GM23338 (cell line): ENCODE measurements around the gene PDIA5. TPM values are rescaled to one million over a fixed set of nuclear protein-coding genes. Genes with fewer than 3 reads are reported as not detected.

Experiments
- CTCF ChIP-seq, 2 experiments: fragments of 200-600 bp in 1 of 2; sonication (generic) in 1 of 2; conservative IDR thresholded peaks; 2 replicates each; pipeline versions ENCODE4 v1.5.1 to v1.6.1; 2016 to 2017; ENCODE audit warnings: antibody characterized with exemption in 2 of 2, low read depth in 2 of 2, mild to moderate bottlenecking in 2 of 2, moderate library complexity in 1 of 2
- ETS1 ChIP-seq: IDR thresholded peaks from 2 replicates; pipeline ENCODE4 v1.6.1; 2016; ENCODE audit warnings: antibody characterized with exemption
- EZH2 ChIP-seq: fragments of 200-600 bp; sonication (generic); IDR thresholded peaks from one replicate; pipeline ENCODE4 v1.8.0; 2017; ENCODE audit warnings: antibody characterized with exemption, mild to moderate bottlenecking, low read depth; ENCODE audit not compliant: unreplicated experiment
- EZH2phosphoT487 ChIP-seq: fragments of 200-600 bp; sonication (generic); IDR thresholded peaks from one replicate; pipeline ENCODE4 v1.8.1; 2018; ENCODE audit warnings: antibody characterized with exemption; ENCODE audit not compliant: unreplicated experiment
- JUNB ChIP-seq: IDR thresholded peaks from one replicate; pipeline ENCODE4 v1.6.1; 2016; ENCODE audit warnings: antibody characterized with exemption; ENCODE audit not compliant: unreplicated experiment
- NANOG ChIP-seq: IDR thresholded peaks from 2 replicates; pipeline ENCODE4 v1.6.1; 2016; ENCODE audit warnings: antibody characterized with exemption, borderline replicate concordance
- POLR2AphosphoS5 ChIP-seq: IDR thresholded peaks from 2 replicates; pipeline ENCODE4 v1.6.1; 2016; ENCODE audit warnings: antibody characterized with exemption, low read depth
- STAT1 ChIP-seq: IDR thresholded peaks from one replicate; pipeline ENCODE4 v1.6.1; 2016; ENCODE audit warnings: antibody characterized with exemption; ENCODE audit not compliant: unreplicated experiment
- ZNF114 ChIP-seq: fragments of 250-450 bp; sonication (Bioruptor Pico); IDR thresholded peaks from 2 replicates; pipeline ENCODE4 v1.5.0; 2020; ENCODE audit warnings: mild to moderate bottlenecking, moderate library complexity
- ZNF331 ChIP-seq: fragments of 250-450 bp; sonication (Bioruptor Pico); IDR thresholded peaks from 2 replicates; pipeline ENCODE4 v1.5.0; 2020; ENCODE audit warnings: low read depth, mild to moderate bottlenecking, moderate library complexity
- ZNF462 ChIP-seq: fragments of 250-450 bp; sonication (Bioruptor Pico); IDR thresholded peaks from 2 replicates; pipeline ENCODE4 v1.5.0; 2020; ENCODE audit warnings: mild to moderate bottlenecking, moderate library complexity
- polyA plus RNA-seq: library from polyadenylated mRNA; unstranded; fragments of >200 nt; fragmentation: Nextera tagmentation; extraction: Ambion mirVana; gene quantifications from 2 replicates; pipeline ENCODE4 v1.2.1, GENCODE V29; 2016
- total RNA-seq: library from RNA; depleted of rRNA; stranded (reverse); fragments of >200 nt; shearing (Covaris generic); gene quantifications from 2 replicates; pipeline ENCODE4 v1.2.3, GENCODE V29; 2014

The PDIA5 gene
- total and polyA plus RNA-seq, 2 experiments from 2014 or later: 22.9 to 28.1 TPM

GRCh38 chr3:123134671-123135070 lies 67.8 kb downstream of the PDIA5 start (continued):
- TF ChIP-seq ZNF462 (CRISPR knock-in tag): no peak
- no peak for TF ChIP-seq STAT1
- TF ChIP-seq NANOG: no peak
- TF ChIP-seq ZNF114 (CRISPR knock-in tag): no peak
- no peak for TF ChIP-seq ZNF331 (CRISPR knock-in tag)
- TF ChIP-seq JUNB: no peak
- TF ChIP-seq POLR2AphosphoS5: no peak
- no peak for TF ChIP-seq EZH2
- no peak for TF ChIP-seq ETS1
- no peak for TF ChIP-seq EZH2phosphoT487
- TF ChIP-seq CTCF (conservative IDR thresholded peaks at IDR 0.05; ENCODE audit: low read depth in 2 of 2): no peak
